ENCODE results near the gene PYY.
"Not testable (repeated sequence)": the region's sequence is repeated elsewhere in the genome, so short reads cannot be mapped to it uniquely, and the experiment has no call there.

Gene PYY

DNA sequence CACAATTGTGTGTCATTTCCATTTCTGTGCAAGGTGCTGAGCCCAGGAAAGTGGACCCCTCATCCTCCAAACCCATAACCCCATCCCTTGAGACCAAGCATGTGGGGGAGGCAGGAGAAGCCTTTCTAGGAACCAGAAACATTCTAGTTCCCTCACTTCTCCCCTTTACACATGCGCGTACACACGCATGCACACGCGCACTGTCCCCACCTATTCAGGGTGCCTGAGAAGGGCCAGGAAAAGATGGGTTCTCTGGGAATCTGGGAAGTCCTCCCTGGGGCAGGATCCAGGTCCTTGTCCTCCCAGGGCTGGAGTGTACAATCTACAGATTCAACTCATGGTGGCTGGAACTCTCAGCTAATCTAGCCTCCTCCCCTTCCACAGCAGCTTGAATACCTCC lies 13.9 kb downstream of the PYY start:
- Histone ChIP-seq H3K4me1 (ENCODE audit: control insufficient read depth in 1 of 2, insufficient read depth in 1 of 2, low read depth in 1 of 2, low read length in 1 of 2) (peaks cover 4 to 6% of the 10 kb centered on the region in 2 experiments), H3K4me3 (ENCODE audit: low read depth in 1 of 2, low read length in 1 of 2) (no peak overlapping the region), H3K27me3 (peaks cover 58% of the 10 kb centered on the region), H3K9me3 (no peaks in the 10 kb centered on the region), H3K27ac (no peak overlapping the region), H3K36me3 (no peaks in the 10 kb centered on the region)
- TF ChIP-seq, protein P1, sequence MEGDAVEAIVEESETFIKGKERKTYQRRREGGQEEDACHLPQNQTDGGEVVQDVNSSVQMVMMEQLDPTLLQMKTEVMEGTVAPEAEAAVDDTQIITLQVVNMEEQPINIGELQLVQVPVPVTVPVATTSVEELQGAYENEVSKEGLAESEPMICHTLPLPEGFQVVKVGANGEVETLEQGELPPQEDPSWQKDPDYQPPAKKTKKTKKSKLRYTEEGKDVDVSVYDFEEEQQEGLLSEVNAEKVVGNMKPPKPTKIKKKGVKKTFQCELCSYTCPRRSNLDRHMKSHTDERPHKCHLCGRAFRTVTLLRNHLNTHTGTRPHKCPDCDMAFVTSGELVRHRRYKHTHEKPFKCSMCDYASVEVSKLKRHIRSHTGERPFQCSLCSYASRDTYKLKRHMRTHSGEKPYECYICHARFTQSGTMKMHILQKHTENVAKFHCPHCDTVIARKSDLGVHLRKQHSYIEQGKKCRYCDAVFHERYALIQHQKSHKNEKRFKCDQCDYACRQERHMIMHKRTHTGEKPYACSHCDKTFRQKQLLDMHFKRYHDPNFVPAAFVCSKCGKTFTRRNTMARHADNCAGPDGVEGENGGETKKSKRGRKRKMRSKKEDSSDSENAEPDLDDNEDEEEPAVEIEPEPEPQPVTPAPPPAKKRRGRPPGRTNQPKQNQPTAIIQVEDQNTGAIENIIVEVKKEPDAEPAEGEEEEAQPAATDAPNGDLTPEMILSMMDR (IDR thresholded peaks at IDR 0.05): no peak

DNA sequence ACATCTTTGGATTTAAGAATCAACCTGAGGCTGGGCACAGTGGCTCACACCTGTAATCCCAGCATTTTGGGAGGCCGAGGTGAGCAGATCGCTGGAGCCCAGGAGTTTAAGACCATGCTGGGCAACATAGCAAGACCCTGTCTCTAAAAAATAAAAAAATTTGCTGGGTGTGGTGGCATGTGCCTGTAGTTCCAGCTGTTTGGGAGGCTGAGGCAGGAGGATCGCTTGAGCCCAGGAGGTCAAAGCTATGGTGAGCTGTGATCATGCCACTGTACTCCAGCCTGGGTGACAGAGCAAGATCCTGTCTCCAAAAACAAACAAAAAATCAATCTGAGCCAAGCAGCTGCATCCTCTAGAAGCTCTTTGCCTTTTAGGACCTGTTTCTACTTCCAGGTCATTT lies 14.3 kb downstream of the PYY start:
- peaks cover 61% of the 10 kb centered on the region for H3K27me3 ChIP-seq
- not testable (repeated sequence) for H3K4me1 ChIP-seq (ENCODE audit: control insufficient read depth in 1 of 2, insufficient read depth in 1 of 2, low read depth in 1 of 2, low read length in 1 of 2); H3K27ac ChIP-seq; H3K36me3 ChIP-seq; H3K4me3 ChIP-seq (ENCODE audit: low read depth in 1 of 2, low read length in 1 of 2); H3K9me3 ChIP-seq

DNA sequence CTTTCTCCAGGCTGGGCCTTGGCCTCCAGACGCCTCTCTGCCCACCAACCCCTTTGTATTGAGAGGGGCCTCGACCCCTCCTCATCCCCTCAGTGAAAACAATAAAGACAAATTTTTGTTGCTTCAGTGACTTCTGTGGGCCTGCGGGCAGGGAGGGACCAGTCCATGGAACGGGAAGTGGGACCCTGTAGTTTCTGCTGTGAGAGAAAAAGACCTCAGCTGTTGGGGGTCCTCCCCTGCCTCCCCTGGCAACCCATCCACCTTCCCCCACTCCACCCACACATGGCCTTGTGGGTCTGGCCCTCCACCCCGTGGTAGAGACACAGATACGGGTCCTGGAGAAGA lies 14.9 kb downstream of the PYY start:
- TF ChIP-seq, protein P1 (IDR thresholded peaks at IDR 0.05): no peak
- no peaks in the 10 kb centered on the region for H3K9me3 ChIP-seq
- peaks cover 4 to 6% of the 10 kb centered on the region in 2 experiments for H3K4me1 ChIP-seq (ENCODE audit: control insufficient read depth in 1 of 2, insufficient read depth in 1 of 2, low read depth in 1 of 2, low read length in 1 of 2)
- peaks cover 68% of the 10 kb centered on the region for H3K27me3 ChIP-seq
- H3K4me3 ChIP-seq (ENCODE audit: low read depth in 1 of 2, low read length in 1 of 2): no peak overlapping the region
- no peak overlapping the region for H3K27ac ChIP-seq
- no peaks in the 10 kb centered on the region for H3K36me3 ChIP-seq

DNA sequence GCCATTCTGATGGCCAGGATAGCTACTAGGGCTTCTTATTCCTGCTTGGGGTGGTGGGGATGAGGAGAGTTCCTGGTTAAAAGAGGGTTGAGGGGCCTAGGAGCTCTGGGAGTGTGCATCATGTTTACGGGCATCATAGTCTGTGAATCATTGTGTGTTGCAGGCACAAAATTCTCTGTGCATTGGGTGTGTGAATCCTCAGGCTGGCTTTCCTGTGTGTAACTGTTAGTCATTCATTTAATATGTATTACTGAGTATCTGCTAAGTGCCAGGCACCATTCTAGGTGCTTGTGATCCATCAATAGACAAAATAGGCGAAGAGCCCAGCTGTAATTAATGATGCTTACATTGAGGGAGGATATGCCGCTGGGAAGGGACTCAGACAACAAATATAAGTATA lies 17.3 kb downstream of the PYY start:
- Histone ChIP-seq H3K4me3 (ENCODE audit: low read depth in 1 of 2, low read length in 1 of 2) (no peak overlapping the region), H3K27ac (no peak overlapping the region), H3K9me3 (no peaks in the 10 kb centered on the region), H3K27me3 (peaks cover 71% of the 10 kb centered on the region), H3K36me3 (no peaks in the 10 kb centered on the region), H3K4me1 (ENCODE audit: control insufficient read depth in 1 of 2, insufficient read depth in 1 of 2, low read depth in 1 of 2, low read length in 1 of 2) (peaks cover 4 to 6% of the 10 kb centered on the region in 2 experiments)
- TF ChIP-seq, protein P1 (IDR thresholded peaks at IDR 0.05): no peak

DNA sequence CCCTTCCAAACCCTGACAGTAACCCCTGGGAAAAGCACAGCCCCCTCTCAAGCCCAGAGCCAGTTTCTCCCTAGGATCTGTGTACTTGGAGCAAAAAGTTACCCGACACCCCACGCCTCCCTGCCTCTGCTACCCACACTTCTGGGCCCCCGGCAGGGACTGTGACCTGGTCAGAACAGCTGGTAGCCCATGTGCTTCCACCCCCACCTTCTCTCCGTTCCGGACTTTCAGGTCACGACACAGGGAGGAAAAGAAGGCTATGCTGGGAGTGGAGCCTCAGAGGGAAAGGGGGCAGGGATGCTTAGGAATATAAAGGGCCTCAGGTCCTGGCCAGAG lies 17.8 kb downstream of the PYY start:
- no peaks in the 10 kb centered on the region for H3K9me3 ChIP-seq
- H3K4me1 ChIP-seq (ENCODE audit: control insufficient read depth in 1 of 2, insufficient read depth in 1 of 2, low read depth in 1 of 2, low read length in 1 of 2): peaks cover 4 to 6% of the 10 kb centered on the region in 2 experiments
- peaks cover 73% of the 10 kb centered on the region for H3K27me3 ChIP-seq
- H3K4me3 ChIP-seq (ENCODE audit: low read depth in 1 of 2, low read length in 1 of 2): no peak overlapping the region
- H3K36me3 ChIP-seq: no peaks in the 10 kb centered on the region
- TF ChIP-seq, protein P1 (IDR thresholded peaks at IDR 0.05): no peak
- no peak overlapping the region for H3K27ac ChIP-seq

DNA sequence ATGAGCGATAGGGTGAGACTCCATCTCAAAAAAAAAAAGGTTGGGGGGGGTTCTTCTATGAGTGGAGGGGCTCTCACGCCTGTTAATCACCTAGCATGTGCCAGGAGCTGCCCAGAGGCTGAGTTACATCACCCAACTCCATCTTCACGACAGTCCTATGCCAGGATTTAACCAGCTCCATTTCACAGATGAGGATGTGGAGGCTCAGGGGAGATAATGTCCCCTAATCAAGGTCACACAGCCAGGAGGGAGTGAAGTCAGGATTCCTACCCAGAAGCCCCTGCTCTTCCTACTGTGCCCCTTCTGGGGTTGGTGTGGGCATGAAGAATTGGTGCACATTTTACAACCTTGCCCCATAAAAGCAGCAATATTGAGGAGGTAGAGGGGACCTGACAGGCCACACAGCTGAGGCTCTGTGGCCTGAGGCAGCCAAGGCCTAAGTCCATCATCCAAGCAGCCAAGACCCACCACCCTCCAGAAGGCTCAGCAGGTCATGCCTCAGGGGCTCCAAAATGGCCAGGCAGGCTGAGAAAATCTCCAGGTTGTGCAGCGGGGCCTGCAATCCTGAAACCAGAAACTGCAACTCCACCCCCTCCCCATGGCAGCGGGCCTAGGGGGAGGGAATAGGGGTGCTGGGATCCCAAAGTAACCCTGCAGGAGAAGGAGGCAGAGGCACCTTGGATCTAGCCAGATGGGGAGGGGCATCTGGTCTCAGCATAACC lies 18.4 kb downstream of the PYY start:
- TF ChIP-seq, protein P1 (IDR thresholded peaks at IDR 0.05): no peak
- H3K27me3 ChIP-seq: peaks cover 73% of the 10 kb centered on the region
- no peaks in the 10 kb centered on the region for H3K36me3 ChIP-seq
- H3K4me3 ChIP-seq (ENCODE audit: low read depth in 1 of 2, low read length in 1 of 2): no peak overlapping the region
- no peaks in the 10 kb centered on the region for H3K9me3 ChIP-seq
- no peak overlapping the region for H3K27ac ChIP-seq
- peaks cover 4 to 6% of the 10 kb centered on the region in 2 experiments for H3K4me1 ChIP-seq (ENCODE audit: control insufficient read depth in 1 of 2, insufficient read depth in 1 of 2, low read depth in 1 of 2, low read length in 1 of 2)
